ENCODE measurements around the gene KLRC1.
"Not testable (repeated sequence)": the region's sequence is repeated elsewhere in the genome, so short reads cannot be mapped to it uniquely, and the experiment has no call there.

The KLRC1 gene

DNA sequence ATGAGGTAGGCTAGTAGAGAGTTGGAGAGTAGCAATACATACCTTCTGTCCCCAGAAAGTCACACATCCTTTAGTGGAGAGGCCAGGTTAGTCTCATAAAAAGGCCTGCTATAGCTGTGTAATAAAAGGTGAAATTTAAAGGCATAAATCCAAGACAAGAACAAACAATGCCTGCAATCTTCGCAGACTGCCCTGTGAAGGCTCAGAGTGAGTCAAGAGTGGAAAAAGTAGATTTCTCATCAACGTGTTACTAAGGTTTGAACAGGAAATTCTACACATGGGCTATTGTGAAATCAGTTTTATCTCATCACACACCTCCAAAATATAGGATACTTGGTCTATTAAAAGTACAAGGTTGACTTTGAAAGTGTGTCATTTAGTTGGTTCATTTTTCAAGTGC, at the start of gene KLRC1:
Gene KLRC1, minus strand, starts transcription at position 222 of the 400 bp plus-strand sequence. CDS start 2,221 bp downstream, outside the sequence.
- DNase-seq: no peak

DNA sequence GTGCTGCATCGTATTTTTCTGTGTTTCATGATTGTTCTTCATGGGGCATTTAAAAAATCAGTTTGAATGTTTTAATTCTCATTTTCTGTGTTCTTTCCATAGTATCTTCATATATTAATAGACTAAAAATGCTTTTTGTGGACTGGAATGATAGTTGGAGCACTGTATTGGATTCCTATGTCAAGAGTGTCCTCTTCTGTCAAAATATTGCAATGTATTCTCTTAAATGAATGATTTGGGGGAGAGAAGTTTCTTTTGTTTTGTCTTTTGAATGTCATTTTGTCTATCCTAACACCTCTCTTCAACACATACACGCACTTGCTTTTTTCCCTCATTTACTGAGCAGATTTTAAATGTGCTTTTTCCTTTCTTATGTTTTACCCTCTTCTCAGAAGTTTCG, 47.9 kb upstream of the KLRC1 start:
- no peak for DNase-seq

DNA sequence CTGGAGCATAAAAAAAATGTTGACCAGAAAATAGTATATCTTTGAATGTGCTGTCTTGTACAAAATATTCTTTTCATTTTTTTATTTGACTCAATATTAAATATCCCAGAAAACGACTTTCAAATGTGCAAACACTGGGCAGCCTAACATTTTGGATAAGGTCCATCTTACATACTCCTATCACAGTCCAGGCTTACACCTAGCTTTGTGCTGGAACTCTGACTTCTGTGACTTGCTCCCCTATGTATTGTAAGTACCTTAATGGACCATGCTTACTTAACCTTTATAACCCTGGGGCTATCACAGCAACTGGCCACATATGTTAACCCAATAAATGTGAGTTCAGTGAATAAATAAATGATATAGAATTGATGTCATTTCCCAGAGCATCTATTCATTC, 44.9 kb upstream of the KLRC1 start:
- DNase-seq: no peak

DNA sequence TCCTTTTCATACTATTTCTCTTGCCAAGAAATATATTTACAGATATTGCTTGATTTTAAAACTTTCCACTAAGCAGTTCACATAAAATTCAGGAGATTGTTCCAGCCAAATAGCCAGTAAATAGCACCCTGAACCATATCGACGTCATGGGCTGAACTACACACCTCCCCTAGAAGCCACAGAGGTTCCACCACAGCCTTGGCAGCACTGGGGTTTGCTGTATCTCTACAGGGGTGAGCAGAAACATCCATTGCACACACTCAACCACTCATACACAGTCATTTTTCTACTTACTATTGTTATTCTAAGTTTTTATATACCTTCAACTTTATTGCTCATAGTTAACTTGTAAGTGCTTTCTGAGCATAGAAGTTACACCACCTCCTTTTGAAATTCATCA, 44.4 kb upstream of the KLRC1 start:
- no peak for DNase-seq

DNA sequence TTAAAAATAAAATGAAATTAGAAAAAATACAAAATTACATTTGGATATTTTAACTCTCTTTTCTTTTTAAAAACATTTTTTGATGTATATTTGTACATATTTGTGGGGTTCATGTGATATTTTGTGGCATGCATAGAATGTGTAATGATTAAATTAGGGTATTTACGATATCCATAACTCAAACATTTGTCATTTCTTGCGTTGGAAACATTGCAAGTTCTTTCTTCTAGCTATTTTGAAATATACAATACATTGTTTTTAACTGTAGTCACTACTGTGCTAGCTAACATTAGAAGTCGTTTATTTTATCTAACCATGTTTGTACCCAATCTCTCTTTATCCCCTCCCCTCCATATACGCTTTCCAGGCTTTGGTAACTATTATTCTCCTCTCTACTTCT, 38.6 kb upstream of the KLRC1 start:
- no peak for DNase-seq

DNA sequence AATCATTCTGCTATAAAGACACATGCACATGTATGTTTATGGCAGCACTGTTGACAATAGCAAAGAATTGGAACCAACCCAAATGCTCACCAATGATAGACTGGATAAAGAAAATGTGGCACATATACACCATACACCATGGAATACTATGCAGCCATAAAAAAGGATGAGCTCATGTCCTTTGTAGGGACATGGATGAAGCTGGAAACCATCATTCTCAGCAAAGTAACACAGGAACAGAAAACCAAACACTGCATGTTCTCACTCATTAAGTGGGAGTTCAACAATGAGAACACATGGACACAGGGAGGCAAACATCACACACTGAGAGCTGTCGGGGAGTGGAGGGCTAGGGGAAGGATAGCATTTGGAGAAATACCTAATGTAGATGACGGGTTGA, 34.2 kb upstream of the KLRC1 start:
- not testable (repeated sequence) for DNase-seq

DNA sequence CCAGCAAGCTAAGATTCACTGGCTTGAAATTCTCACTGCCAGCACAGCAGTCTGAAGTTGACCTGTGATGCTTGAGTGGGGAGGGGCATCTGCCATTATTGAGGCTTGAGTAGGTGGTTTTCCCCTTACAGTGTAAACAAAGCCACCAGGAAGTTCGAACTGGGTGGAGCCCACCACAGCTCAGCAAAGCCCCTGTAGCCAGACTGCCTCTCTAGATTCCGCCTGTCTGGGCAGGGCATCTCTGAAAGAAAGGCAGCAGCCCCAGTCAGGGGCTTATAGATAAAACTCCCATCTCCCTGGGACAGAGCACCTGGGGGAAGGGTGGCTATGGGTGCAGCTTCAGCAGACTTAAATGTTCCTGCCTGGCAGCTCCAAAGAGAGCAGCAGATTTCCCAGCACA, 28.7 kb upstream of the KLRC1 start:
- not testable (repeated sequence) for DNase-seq

DNA sequence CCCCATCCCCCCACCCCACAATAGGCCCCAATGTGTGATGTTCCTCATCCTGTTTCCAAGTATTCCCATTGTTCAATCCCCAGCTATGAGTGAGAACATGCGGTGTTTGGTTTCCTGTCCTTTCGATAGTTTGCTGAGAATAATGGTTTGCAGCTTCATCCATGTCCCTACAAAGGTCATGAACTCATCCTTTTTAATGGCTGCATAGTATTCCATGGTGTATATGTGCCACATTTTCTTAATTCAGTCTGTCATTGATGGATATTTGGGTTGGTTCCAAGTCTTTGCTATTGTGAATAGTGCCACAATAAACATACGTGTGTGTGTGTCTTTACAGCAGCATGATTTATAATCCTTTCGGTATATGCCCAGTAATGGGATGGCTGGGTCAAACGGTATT, 19.6 kb upstream of the KLRC1 start:
- DNase-seq: not testable (repeated sequence)

DNA sequence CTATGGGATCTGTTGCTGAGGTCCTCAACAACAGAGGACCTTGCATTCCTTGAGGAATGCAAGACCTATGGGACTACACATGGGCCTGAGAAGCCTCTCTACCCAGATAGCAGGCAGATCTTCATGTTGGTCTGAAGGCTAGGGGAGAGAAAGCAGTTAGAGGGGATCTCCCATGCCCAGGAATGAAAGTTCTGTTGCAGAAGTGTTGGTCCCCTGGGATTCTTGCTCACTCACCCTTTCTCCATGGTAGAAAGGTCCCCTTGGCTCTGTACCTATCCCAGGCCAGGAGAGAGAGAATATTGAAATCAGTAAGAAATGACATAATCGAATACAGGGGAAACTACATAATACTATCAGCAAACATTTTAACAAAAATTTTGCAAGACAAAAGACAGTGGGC, 16.5 kb upstream of the KLRC1 start:
- DNase-seq: no peak

DNA sequence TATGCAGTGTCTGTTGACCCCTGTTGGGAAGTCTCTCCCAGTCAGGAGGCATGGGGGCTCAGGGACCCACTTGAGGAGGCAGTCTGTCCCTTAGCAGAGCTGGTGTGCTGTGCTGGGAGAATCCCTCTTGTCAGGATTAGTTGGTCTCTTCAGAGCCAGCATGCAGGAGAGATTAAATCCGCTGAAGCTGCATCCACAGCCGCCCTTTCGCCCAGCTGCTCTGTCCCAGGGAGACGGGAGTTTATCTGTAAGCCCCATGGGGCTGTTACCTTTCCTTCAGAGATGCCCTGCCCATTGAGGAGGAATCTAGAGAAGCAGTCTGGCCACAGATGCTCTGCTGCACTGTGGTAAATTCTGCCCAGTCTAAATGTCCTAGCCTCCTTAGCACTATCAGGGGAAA, 13.1 kb upstream of the KLRC1 start:
- no peak for DNase-seq

DNA sequence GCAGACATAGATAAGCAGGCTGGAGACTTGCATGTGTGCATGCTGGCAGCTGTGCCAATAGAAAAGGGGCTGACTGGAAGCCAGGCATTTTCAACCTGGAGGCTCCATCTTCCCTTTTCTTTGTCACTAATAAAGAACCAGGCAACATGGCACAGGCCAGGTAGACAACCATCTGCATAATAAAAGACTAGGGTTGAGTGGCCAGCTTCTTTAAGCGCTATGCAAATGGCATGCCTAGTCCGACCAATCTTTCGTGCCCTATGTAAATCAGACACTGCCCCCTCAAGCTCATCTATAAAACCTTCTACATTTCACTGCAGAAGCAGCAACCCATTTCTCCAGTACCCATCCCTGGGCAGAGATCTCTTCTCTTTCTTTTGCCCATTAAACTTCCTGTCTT, 4.6 kb upstream of the KLRC1 start:
- DNase-seq: no peak

DNA sequence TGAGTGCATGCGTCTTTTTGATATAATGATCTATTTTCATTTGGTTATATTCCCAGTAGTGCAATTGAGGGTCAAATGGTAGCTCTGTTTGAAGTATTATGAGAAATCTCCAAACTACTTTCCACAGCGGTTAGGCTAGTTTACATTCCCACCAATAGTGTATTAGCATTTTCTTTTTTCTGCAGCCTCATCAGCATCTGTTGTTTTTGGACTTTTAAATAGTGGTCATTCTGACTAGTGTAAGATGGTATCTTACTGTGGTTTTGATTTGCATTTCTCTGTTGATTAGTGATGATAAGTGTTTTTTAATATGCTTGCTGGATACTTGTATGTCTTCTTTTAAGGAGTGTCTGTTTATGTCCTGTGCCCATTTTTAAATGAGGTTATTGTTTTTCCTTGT, 3.7 kb upstream of the KLRC1 start:
- DNase-seq: no peak

DNA sequence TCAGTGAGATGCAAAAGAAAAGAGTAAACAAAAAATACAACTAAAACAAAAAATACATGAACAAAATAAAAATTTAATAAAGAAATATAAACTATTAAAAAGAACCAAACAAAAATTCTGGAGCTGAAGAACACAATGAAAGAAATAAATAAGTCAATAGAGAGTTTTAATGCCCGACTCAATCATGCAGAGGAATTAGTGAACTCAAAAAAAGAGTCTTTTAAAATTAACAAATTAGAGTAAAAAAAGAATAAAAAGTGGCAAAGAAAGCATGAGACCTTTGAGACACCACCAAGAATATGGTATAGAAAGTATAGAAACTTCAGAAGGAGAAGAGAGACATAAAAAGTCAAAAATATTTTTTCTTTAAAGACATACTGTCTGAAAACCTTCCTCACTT, 2.6 kb upstream of the KLRC1 start:
- DNase-seq: no peak

DNA sequence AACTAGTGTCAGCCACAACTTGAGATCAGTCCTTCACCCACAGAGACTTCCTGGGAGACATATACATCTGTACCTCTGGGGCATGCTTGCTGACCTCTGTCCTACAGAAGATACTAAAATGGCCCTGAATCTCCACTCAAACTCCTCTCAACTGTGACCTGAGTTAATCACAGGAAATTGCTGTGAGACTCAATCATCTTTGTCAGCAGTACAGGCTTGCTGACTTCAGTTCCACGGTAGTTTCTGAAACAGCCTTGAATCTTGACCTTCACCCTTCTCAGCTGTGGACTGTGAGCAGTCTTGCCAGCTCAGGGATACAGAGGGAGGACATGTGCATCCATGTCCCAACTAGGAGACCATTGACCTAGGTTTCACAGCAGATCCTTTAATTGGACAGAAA, 1.4 kb upstream of the KLRC1 start:
- DNase-seq: no peak

DNA sequence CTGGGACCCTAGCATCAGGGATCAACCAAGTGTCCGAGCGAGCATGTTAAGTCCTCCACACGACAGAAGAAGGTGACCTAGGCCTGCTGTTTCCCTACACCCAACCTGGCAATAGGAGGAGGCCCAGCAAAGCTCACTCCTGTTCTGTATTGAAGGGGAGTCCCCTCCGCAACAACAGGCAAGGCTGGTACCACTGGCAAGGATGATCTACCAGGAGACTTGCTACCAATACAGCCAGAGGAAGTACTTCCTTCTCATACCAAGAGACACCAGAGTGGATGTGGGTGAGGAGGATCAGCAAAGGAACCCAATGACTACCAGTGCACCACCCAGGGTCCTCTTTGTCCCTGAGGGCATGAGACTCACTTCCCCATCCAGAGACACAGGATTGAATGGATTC, 4.9 kb downstream of the KLRC1 start:
- DNase-seq: no peak

DNA sequence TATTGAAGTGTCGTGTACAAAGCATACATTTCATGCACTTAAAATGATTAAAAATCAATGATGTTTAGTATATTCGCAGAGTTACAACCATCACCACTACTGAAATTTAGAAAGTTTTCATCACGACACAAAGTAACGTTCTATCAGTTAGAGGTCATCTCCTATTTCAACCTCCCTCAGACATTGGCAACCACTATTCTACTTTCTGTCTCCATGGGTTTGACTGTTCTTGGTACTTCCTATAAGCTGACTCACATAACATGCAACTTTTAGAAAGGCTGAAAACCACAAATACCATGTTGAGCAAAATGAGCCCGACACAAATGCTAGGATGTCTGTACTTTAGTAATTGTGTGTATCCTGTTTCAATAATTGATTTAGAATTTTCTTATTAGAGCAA, 7.1 kb downstream of the KLRC1 start:
- not testable (repeated sequence) for DNase-seq

DNA sequence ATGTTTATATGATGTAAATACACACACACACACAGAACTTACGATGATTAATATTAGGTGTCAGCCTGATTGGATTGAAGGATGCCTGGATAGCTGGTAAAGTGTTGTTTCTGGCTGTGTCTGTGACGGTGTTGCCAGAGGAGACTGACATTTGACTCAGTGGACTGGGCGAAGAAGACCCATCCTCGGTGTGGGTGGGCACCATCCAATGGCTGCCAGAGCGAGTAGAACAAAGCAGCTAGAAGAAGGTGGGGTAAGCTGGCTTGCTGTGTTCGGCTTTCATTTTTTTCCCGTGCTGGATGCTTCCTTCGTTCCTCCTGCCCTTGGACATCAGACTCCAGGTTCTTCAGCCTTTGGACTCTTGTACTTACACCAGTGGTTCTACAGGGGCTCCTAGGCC, 12.0 kb downstream of the KLRC1 start:
- not testable (repeated sequence) for DNase-seq

DNA sequence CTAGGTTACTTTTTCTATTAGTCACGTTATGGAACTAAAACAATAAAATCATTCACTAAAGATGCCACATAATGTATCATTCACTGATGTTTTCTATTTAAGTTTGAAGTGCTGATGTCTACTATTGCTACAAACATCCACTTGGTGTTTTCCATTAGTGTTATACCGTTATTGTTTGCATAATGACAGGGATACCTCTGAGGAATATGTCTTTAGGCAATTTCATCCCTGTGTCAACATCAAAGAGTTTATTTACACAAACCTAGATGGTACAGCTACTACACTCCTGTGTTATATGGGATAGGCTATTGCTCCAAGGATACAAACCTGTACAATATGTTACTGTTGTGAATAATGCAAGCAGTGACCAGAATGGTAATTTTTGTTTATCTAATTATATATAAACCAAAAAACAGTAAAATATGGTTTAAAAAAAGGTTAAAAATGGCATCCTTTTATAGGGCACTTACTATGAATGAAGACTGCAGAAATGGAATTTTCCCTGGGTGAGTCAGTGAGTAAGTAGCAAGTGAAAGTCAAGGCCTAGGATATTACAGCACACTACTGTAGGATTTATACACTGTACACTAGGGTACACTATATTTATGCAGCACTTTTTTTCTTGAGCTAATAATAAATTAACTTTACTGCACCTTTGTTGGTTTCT, 13.4 kb downstream of the KLRC1 start:
- not testable (repeated sequence) for DNase-seq

DNA sequence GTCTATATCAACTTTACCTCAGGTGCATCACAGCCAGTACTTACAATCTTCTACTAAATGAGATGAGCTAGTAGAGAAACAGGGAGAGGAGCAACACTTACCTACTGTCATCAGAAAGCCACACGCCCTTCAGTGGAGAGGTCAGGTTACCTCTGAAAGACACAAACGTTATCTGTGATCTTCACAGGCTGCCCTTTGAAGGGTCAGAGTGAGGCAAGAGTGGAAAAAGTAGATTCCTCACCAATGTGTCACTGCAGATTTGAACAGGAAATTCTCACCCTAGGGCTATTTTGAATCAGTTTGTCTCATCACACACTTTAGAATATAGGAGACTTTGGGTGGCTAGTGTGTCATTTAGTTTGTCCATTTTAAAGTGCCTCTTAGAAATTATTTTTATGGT, 15.6 kb downstream of the KLRC1 start:
- not testable (repeated sequence) for DNase-seq

DNA sequence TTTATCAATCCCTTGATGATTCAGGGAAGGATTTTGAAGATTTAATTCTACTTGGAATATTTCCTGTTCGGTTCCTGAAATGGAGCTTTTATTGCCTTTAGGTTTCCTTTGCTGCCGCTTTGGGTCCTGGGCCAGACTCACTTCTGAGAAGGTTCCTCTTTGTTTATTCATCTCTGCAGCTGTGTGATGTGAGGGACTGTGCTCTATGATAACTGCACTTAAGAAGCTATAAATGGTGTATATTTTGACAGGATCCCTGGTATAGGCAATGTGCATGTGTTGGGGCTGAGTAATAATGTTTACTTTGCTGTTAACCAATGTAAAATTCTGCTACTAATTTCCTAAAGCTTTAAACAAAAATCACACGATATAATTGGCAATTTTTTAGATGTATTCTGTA, 17.4 kb downstream of the KLRC1 start, which contains the start of gene KLRC2:
Gene KLRC2, minus strand, starts transcription at position 195 of the 400 bp plus-strand sequence. Its CDS starts 24 bp downstream, at position 171.
- DNase-seq: not testable (repeated sequence)

DNA sequence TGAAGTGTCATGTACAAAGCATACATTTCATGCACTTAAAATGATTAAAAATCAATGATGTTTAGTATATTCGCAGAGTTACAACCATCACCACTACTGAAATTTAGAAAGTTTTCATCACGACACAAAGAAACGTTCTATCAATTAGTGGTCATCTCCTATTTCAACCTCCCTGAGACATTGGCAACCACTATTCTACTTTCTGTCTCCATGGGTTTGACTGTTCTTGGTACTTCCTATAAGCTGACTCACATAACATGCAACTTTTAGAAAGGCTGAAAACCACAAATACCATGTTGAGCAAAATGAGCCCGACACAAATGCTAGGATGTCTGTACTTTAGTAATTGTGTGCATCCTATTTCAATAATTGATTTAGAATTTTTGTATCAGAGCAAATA, 22.6 kb downstream of the KLRC1 start:
- not testable (repeated sequence) for DNase-seq

DNA sequence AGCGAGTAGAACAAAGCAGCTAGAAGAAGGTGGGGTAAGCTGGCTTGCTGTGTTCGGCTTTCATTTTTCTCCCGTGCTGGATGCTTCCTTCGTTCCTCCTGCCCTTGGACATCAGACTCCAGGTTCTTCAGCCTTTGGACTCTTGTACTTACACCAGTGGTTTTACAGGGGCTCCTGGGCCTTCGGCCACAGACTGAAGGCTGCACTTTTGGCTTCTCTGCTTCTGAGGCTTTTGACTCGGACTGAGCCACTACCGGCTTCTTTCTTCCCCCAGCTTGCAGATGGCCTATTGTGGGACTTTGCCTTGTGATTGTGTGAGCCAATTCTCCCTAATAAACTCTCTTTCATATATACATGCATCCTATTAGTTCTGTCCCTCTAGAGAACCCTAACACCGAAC, 27.2 kb downstream of the KLRC1 start:
- not testable (repeated sequence) for DNase-seq

DNA sequence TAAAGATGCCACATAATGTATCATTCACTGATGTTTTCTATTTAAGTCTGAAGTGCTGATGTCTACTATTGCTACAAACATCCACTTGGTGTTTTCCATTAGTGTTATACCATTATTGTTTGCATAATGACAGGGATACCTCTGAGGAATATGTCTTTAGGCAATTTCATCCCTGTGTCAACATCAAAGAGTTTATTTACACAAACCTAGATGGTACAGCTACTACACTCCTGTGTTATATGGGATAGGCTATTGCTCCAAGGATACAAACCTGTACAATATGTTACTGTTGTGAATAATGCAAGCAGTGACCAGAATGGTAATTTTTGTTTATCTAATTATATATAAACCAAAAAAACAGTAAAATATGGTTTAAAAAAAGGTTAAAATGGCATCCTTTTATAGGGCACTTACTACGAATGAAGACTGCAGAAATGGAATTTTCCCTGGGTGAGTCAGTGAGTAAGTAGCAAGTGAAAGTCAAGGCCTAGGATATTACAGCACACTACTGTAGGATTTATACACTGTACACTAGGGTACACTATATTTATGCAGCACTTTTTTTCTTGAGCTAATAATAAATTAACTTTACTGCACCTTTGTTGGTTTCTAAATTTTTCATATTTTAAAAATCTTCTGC, 28.8 kb downstream of the KLRC1 start:
- not testable (repeated sequence) for DNase-seq

DNA sequence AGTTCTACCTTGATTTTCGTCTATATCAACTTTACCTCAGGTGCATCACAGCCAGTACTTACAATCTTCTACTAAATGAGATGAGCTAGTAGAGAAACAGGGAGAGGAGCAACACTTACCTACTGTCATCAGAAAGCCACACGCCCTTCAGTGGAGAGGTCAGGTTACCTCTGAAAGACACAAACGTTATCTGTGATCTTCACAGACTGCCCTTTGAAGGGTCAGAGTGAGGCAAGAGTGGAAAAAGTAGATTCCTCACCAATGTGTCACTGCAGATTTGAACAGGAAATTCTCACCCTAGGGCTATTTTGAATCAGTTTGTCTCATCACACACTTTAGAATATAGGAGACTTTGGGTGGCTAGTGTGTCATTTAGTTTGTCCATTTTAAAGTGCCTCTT, 31.0 kb downstream of the KLRC1 start:
- DNase-seq: not testable (repeated sequence)

DNA sequence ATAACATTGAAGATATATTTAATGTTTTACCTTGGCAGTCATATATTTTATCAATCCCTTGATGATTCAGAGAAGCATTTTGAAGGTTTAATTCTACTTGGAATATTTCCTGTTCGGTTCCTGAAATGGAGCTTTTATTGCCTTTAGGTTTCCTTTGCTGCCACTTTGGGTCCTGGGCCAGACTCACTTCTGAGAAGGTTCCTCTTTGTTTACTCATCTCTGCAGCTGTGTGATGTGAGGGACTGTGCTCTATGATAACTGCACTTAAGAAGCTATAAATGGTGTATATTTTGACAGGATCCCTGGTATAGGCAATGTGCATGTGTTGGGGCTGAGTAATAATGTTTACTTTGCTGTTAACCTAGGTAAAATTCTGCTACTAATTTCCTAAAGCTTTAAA, 32.8 kb downstream of the KLRC1 start, which contains the start of gene KLRC3:
Gene KLRC3, minus strand, starts transcription at position 262 of the 400 bp plus-strand sequence. Its CDS starts 45 bp downstream, at position 217.
- not testable (repeated sequence) for DNase-seq

Measured in cerebellar nuclear complex (tissue), 1 donor.